Liver (tissue), 9 donors: ENCODE measurements around the gene OSTN. TPM values are rescaled to one million over a fixed set of nuclear protein-coding genes. Genes with fewer than 3 reads are reported as not detected.

Source experiments
- DNase-seq: peaks from one replicate; pipeline ENCODE4 v3.0.0-alpha.2; 2017; ENCODE audit warnings: low spot score
- H3K27ac ChIP-seq, 2 donors: one replicate each; pipeline ENCODE4 v1.7.0; 2013; ENCODE audit warnings: inconsistent platforms in 2 of 2, low read length in 2 of 2, control low read depth in 1 of 2, low read depth in 1 of 2, mild to moderate bottlenecking in 1 of 2
- H3K27me3 ChIP-seq, 4 donors: one replicate each; pipeline versions ENCODE4 v1.6.1 to v1.7.0; 2013; ENCODE audit warnings: low read length in 3 of 4, inconsistent platforms in 1 of 4, mild to moderate bottlenecking in 1 of 4, moderate library complexity in 1 of 4; ENCODE audit not compliant: control insufficient read depth in 4 of 4, insufficient read depth in 4 of 4
- H3K36me3 ChIP-seq, 4 donors: one replicate each; pipeline versions ENCODE4 v1.6.1 to v1.7.0; 2013; ENCODE audit warnings: low read length in 3 of 4, mild to moderate bottlenecking in 3 of 4, low read depth in 1 of 4, moderate library complexity in 1 of 4; ENCODE audit not compliant: control insufficient read depth in 4 of 4, insufficient read depth in 3 of 4
- H3K4me1 ChIP-seq, 4 donors: one replicate each; pipeline versions ENCODE4 v1.6.1 to v1.7.0; 2013; ENCODE audit warnings: low read length in 3 of 4, mild to moderate bottlenecking in 3 of 4, moderate library complexity in 1 of 4; ENCODE audit not compliant: control insufficient read depth in 4 of 4, insufficient read depth in 4 of 4
- H3K4me3 ChIP-seq, 3 donors: one replicate each; pipeline versions ENCODE4 v1.6.1 to v1.7.0; 2013; ENCODE audit warnings: low read length in 3 of 3, control low read depth in 1 of 3, low read depth in 1 of 3, mild to moderate bottlenecking in 1 of 3
- H3K9ac ChIP-seq, 2 donors: one replicate each; pipeline ENCODE4 v1.7.0; 2013; ENCODE audit warnings: low read length in 2 of 2, mild to moderate bottlenecking in 2 of 2, moderate library complexity in 2 of 2, control low read depth in 1 of 2, low read depth in 1 of 2
- H3K9me3 ChIP-seq, 4 donors: one replicate each; pipeline versions ENCODE4 v1.6.1 to v1.7.0; 2013; ENCODE audit warnings: low read length in 3 of 4; ENCODE audit not compliant: control insufficient read depth in 4 of 4
- ATF3 ChIP-seq: IDR thresholded peaks from 2 replicates; pipeline ENCODE4 v1.6.1; 2016; ENCODE audit warnings: antibody characterized with exemption
- EGR1 ChIP-seq, 2 donors: IDR thresholded peaks; 2 replicates each; pipeline ENCODE4 v1.6.1; 2016 to 2018; ENCODE audit warnings: antibody characterized with exemption in 2 of 2, low read depth in 2 of 2
- FOXA1 ChIP-seq: IDR thresholded peaks from 2 replicates; pipeline ENCODE4 v1.6.1; 2016; ENCODE audit warnings: antibody characterized with exemption
- FOXA2 ChIP-seq: IDR thresholded peaks from 2 replicates; pipeline ENCODE4 v1.6.1; 2016; ENCODE audit warnings: antibody characterized with exemption
- GABPA ChIP-seq, 2 donors: IDR thresholded peaks in 1 of 2; conservative IDR thresholded peaks in 1 of 2; 2 replicates each; pipeline ENCODE4 v1.6.1; 2016; ENCODE audit warnings: antibody characterized with exemption in 2 of 2, mild to moderate bottlenecking in 1 of 2, moderate library complexity in 1 of 2
- HNF4A ChIP-seq, 2 donors: conservative IDR thresholded peaks; 2 replicates each; pipeline ENCODE4 v1.6.1; 2016; ENCODE audit warnings: antibody characterized with exemption in 2 of 2, mild to moderate bottlenecking in 2 of 2
- HNF4G ChIP-seq: IDR thresholded peaks from 2 replicates; pipeline ENCODE4 v1.6.1; 2016; ENCODE audit warnings: antibody characterized with exemption
- JUND ChIP-seq, 2 donors: IDR thresholded peaks; 2 replicates each; pipeline ENCODE4 v1.6.1; 2016; ENCODE audit warnings: antibody characterized with exemption in 2 of 2
- MAX ChIP-seq: IDR thresholded peaks from 2 replicates; pipeline ENCODE4 v1.6.1; 2016; ENCODE audit warnings: antibody characterized with exemption
- NR2F2 ChIP-seq: IDR thresholded peaks from 2 replicates; pipeline ENCODE4 v1.6.1; 2016; ENCODE audit warnings: antibody characterized with exemption
- RAD21 ChIP-seq, 2 donors: IDR thresholded peaks; 2 replicates each; pipeline ENCODE4 v1.6.1; 2016; ENCODE audit warnings: antibody characterized with exemption in 2 of 2, mild to moderate bottlenecking in 2 of 2
- RXRA ChIP-seq, 2 donors: IDR thresholded peaks; 2 replicates each; pipeline ENCODE4 v1.6.1; 2017 to 2018; ENCODE audit warnings: antibody characterized with exemption in 2 of 2, mild to moderate bottlenecking in 1 of 2
- SP1 ChIP-seq: IDR thresholded peaks from 2 replicates; pipeline ENCODE4 v1.6.1; 2018; ENCODE audit warnings: antibody characterized with exemption, mild to moderate bottlenecking
- TAF1 ChIP-seq: conservative IDR thresholded peaks from 2 replicates; pipeline ENCODE4 v1.6.1; 2016; ENCODE audit warnings: antibody characterized with exemption, mild to moderate bottlenecking
- YY1 ChIP-seq: IDR thresholded peaks from 2 replicates; pipeline ENCODE4 v1.6.1; 2016; ENCODE audit warnings: antibody characterized with exemption, mild to moderate bottlenecking
- WGBS: extraction: QIAGEN DNeasy Blood & Tissue Kit; methylation state at CpG from one replicate; pipeline ENCODE4 v1.1.7; 2013; 5-methylcytosine and 5-hydroxymethylcytosine counted together
- polyA plus RNA-seq, 2 donors: library from polyadenylated mRNA; stranded (reverse) in 1 of 2; unstranded in 1 of 2; fragments of 200-250 nt in 1 of 2; fragments of >200 nt in 1 of 2; fragmentation: Nextera tagmentation in 1 of 2; extraction: Ambion mirVana in 1 of 2; gene quantifications; one replicate each; pipeline versions ENCODE4 v1.2.1 to v1.2.3, GENCODE V29; 2013 to 2015
- total RNA-seq, 2 donors: library from RNA; depleted of rRNA; stranded (reverse); fragments of >200 nt; gene quantifications; one replicate each; pipeline ENCODE4 v1.2.3, GENCODE V29; 2014
- TF ChIP-seq, protein P1 (sequence below): IDR thresholded peaks from 2 replicates; pipeline ENCODE4 v1.6.1; 2016; ENCODE audit warnings: antibody characterized with exemption
- TF ChIP-seq, protein P2 (sequence below): fragments of 150-350 bp; IDR thresholded peaks from 2 replicates; pipeline ENCODE4 v1.5.1; 2017; ENCODE audit warnings: improper control_type of control experiment, low read depth, low read length; ENCODE audit not compliant: missing input control
- TF ChIP-seq, protein P3 (sequence below): IDR thresholded peaks from 2 replicates; pipeline ENCODE4 v1.6.1; 2016; ENCODE audit warnings: antibody characterized with exemption, mild to moderate bottlenecking
- donor health status: healthy.
- donor health status: healthy.
- donor health status: healthy.
- donor health status: healthy.
- donor health status: healthy.

Gene OSTN
- total and polyA plus RNA-seq, 4 donors = not detected

DNA sequence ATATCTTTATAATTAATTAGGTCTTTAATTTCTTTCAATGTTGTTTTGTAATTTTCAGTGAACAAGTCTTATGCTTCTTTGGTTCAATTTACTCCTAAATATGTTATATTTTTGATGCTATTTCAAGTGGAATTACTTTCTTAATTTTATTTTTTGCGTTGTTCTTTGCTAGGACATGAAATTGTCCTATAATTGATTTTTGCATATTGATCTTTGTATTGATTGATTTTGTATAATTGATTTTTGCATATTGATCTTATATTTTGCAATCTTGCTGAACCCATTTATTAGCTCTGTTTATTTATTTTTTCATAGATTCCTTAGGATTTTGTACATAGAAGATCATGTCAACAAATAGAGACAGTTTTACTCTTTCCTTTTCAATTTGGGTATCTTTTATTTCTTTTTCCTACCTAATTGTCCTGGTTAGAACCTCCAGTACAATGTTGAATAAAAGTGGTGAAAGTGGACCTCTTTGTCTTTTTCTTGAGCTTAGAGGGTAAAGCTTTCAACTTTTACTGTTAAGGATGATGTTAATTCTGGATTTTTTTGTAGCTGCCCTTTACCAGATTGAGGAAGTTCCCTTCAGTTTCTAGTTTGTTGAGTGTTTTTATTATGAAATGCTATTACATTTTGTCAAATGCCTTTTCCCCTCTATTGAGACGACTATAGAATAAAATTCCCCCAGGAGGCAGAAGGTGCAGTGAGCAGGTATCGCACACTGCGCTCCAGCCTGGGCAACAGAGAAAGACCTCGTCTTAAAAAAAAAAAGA is 93.4 kb downstream of the OSTN start:
- H3K4me1 ChIP-seq = no peaks in the 10 kb centered on the region
- H3K36me3 ChIP-seq = no peaks in the 10 kb centered on the region
- H3K27ac ChIP-seq = no peak overlapping the region
- 83% methylated on average over 5 of the region's 5 CpGs for WGBS
- H3K27me3 ChIP-seq = no peaks in the 10 kb centered on the region
- no peak overlapping the region for H3K9ac ChIP-seq
- DNase-seq = no peak
- TF ChIP-seq SP1 (no peak), FOXA1 (no peak), RAD21 (IDR thresholded peaks at IDR 0.05) (no peak), HNF4A (conservative IDR thresholded peaks at IDR 0.05) (no peak), FOXA2 (no peak), MAX (no peak), RXRA (IDR thresholded peaks at IDR 0.05) (no peak), YY1 (no peak), HNF4G (no peak), JUND (IDR thresholded peaks at IDR 0.05) (no peak), TAF1 (no peak), ATF3 (no peak), NR2F2 (no peak), GABPA (IDR thresholded peaks at IDR 0.05 in 1 of 2, conservative IDR thresholded peaks at IDR 0.05 in 1 of 2) (no peak), EGR1 (IDR thresholded peaks at IDR 0.05; ENCODE audit: low read depth in 2 of 2) (no peak)
- TF ChIP-seq, protein P1, sequence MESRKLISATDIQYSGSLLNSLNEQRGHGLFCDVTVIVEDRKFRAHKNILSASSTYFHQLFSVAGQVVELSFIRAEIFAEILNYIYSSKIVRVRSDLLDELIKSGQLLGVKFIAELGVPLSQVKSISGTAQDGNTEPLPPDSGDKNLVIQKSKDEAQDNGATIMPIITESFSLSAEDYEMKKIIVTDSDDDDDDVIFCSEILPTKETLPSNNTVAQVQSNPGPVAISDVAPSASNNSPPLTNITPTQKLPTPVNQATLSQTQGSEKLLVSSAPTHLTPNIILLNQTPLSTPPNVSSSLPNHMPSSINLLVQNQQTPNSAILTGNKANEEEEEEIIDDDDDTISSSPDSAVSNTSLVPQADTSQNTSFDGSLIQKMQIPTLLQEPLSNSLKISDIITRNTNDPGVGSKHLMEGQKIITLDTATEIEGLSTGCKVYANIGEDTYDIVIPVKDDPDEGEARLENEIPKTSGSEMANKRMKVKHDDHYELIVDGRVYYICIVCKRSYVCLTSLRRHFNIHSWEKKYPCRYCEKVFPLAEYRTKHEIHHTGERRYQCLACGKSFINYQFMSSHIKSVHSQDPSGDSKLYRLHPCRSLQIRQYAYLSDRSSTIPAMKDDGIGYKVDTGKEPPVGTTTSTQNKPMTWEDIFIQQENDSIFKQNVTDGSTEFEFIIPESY = no peak
- TF ChIP-seq, protein P2, sequence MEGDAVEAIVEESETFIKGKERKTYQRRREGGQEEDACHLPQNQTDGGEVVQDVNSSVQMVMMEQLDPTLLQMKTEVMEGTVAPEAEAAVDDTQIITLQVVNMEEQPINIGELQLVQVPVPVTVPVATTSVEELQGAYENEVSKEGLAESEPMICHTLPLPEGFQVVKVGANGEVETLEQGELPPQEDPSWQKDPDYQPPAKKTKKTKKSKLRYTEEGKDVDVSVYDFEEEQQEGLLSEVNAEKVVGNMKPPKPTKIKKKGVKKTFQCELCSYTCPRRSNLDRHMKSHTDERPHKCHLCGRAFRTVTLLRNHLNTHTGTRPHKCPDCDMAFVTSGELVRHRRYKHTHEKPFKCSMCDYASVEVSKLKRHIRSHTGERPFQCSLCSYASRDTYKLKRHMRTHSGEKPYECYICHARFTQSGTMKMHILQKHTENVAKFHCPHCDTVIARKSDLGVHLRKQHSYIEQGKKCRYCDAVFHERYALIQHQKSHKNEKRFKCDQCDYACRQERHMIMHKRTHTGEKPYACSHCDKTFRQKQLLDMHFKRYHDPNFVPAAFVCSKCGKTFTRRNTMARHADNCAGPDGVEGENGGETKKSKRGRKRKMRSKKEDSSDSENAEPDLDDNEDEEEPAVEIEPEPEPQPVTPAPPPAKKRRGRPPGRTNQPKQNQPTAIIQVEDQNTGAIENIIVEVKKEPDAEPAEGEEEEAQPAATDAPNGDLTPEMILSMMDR = no peak
- TF ChIP-seq, protein P3, sequence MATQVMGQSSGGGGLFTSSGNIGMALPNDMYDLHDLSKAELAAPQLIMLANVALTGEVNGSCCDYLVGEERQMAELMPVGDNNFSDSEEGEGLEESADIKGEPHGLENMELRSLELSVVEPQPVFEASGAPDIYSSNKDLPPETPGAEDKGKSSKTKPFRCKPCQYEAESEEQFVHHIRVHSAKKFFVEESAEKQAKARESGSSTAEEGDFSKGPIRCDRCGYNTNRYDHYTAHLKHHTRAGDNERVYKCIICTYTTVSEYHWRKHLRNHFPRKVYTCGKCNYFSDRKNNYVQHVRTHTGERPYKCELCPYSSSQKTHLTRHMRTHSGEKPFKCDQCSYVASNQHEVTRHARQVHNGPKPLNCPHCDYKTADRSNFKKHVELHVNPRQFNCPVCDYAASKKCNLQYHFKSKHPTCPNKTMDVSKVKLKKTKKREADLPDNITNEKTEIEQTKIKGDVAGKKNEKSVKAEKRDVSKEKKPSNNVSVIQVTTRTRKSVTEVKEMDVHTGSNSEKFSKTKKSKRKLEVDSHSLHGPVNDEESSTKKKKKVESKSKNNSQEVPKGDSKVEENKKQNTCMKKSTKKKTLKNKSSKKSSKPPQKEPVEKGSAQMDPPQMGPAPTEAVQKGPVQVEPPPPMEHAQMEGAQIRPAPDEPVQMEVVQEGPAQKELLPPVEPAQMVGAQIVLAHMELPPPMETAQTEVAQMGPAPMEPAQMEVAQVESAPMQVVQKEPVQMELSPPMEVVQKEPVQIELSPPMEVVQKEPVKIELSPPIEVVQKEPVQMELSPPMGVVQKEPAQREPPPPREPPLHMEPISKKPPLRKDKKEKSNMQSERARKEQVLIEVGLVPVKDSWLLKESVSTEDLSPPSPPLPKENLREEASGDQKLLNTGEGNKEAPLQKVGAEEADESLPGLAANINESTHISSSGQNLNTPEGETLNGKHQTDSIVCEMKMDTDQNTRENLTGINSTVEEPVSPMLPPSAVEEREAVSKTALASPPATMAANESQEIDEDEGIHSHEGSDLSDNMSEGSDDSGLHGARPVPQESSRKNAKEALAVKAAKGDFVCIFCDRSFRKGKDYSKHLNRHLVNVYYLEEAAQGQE = no peak
- no peak overlapping the region for H3K4me3 ChIP-seq
- H3K9me3 ChIP-seq = no peaks in the 10 kb centered on the region
